ENCODE data around the gene AP2A2.
A peak's percentile ranks its signal among the peaks of the same experiment; 100 is the strongest.

AP2A2 gene

DNA sequence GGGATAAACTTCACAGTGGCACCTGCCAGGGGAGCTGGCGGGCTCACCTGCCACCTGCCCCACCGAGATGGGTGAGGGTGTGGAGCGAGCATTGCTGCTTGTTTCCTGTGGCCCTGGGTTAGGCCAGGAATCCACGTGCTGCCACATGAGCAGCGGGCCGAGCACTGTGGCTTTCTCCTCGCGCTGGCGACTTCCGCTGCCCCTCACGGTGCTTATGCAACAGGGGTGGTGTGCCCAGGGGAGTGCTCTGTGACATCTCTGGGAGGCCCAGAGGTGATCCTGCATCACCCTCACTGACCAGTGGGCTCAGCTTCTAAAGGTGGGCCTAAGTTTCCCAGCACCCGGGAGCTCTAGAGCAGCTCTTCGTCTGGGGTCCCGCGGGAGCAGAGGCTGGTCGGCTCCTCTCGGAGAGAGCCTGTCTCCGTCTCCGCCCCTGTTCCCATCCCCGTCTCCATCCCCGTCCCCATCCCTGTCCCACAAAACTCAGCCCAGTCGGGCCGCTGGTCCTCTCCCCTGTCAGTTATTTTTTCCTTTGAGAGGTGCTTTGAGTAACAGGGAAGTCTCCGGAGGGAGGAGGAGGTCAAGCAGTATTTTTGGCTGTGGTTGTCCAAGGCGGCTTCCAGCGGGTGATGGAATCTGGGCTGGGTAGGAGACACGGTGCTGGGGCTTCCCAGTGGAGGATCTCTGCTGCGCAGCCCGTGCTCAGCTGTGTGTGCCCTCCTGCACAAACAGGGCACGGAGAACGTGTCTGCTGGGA lies 42.5 kb downstream of the AP2A2 start:
- Histone ChIP-seq H3K18ac (ENCODE audit: low read depth in 1 of 2, low read length in 2 of 2) (no peak overlapping the region), H3K9ac (ENCODE audit: low read length) (peak overlapping the region; percentile 15), H3K14ac (ENCODE audit: low read length in 2 of 2) (no peak overlapping the region), H2BK15ac (ENCODE audit: low read depth, poor library complexity, severe bottlenecking) (no peak overlapping the region), H2AK5ac (ENCODE audit: low read length, severe bottlenecking) (no peak overlapping the region), H3K23ac (ENCODE audit: low read length in 2 of 2) (peak overlapping the region in 1 of 2 experiments; percentile 14), H3K4ac (ENCODE audit: low read depth in 1 of 2, low read length in 2 of 2) (no peak overlapping the region), H3K4me3 (ENCODE audit: insufficient read depth in 1 of 2, low read depth in 1 of 2, low read length in 2 of 2) (no peak overlapping the region), H2BK120ac (ENCODE audit: low read depth, low read length) (no peak overlapping the region), H3K4me2 (ENCODE audit: low read length, poor library complexity, severe bottlenecking) (no peak overlapping the region), H3K36me3 (ENCODE audit: control insufficient read depth in 1 of 2, insufficient read depth in 2 of 2, low read depth in 1 of 2, low read length in 2 of 2) (peaks cover 52 to 76% of the 10 kb centered on the region in 2 experiments), H2BK12ac (ENCODE audit: low read length in 2 of 2) (no peak overlapping the region), H3K27me3 (ENCODE audit: control insufficient read depth in 1 of 2, insufficient read depth in 1 of 2, low read length in 2 of 2) (no peaks in the 10 kb centered on the region), H2AFZ (ENCODE audit: low read depth, low read length) (no peak overlapping the region), H3K4me1 (ENCODE audit: control insufficient read depth, insufficient read depth, low read depth, low read length) (peaks cover 4% of the 10 kb centered on the region), H3K79me1 (replicated peaks; ENCODE audit: low read length, poor library complexity, severe bottlenecking) (peaks cover 55% of the 10 kb centered on the region), H3K27ac (ENCODE audit: low read length, poor library complexity, severe bottlenecking) (no peak overlapping the region), H4K8ac (ENCODE audit: low read length) (no peak overlapping the region), H4K91ac (ENCODE audit: low read length) (no peak overlapping the region), H3K9me3 (ENCODE audit: control insufficient read depth, low read length) (no peaks in the 10 kb centered on the region), H2BK5ac (ENCODE audit: low read depth, low read length, poor library complexity, severe bottlenecking) (no peak overlapping the region)
- no peak for DNase-seq
- WGBS, result 96% methylated on average over 23 of the region's 31 CpGs

DNA sequence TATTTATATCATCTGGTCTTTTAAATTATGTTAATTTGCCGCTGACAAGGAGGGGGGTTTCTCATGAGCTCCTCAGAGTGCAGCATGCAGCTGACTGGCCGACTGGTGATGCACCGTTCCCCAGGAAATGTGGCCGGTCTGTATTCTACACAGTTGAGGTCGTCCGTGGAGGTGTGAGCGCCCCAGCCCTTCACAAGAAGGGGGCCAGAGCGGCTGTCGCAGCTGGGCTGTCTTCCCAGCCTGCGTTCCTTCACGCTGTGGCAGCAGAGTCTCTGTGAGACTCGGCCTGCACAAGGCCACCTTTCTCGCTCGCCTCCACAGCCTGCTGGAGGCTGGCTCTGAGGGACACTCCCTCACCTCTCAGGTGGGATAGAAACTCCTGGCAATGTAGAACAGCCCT lies 43.2 kb downstream of the AP2A2 start:
- H3K4me1 ChIP-seq (ENCODE audit: control insufficient read depth, insufficient read depth, low read depth, low read length), result peaks cover 4% of the 10 kb centered on the region
- no peak overlapping the region for H2AK5ac ChIP-seq (ENCODE audit: low read length, severe bottlenecking)
- H3K4me2 ChIP-seq (ENCODE audit: low read length, poor library complexity, severe bottlenecking), result no peak overlapping the region
- H3K4ac ChIP-seq (ENCODE audit: low read depth in 1 of 2, low read length in 2 of 2), result no peak overlapping the region
- H3K4me3 ChIP-seq (ENCODE audit: insufficient read depth in 1 of 2, low read depth in 1 of 2, low read length in 2 of 2), result no peak overlapping the region
- H3K14ac ChIP-seq (ENCODE audit: low read length in 2 of 2), result no peak overlapping the region
- no peak overlapping the region for H2BK120ac ChIP-seq (ENCODE audit: low read depth, low read length)
- no peak overlapping the region for H3K18ac ChIP-seq (ENCODE audit: low read depth in 1 of 2, low read length in 2 of 2)
- H3K36me3 ChIP-seq (ENCODE audit: control insufficient read depth in 1 of 2, insufficient read depth in 2 of 2, low read depth in 1 of 2, low read length in 2 of 2), result peaks cover 53 to 76% of the 10 kb centered on the region in 2 experiments
- no peak overlapping the region for H2BK12ac ChIP-seq (ENCODE audit: low read length in 2 of 2)
- H2BK15ac ChIP-seq (ENCODE audit: low read depth, poor library complexity, severe bottlenecking), result no peak overlapping the region
- DNase-seq, result no peak
- H3K9ac ChIP-seq (ENCODE audit: low read length), result peak overlapping the region; percentile 15
- no peak overlapping the region for H3K27ac ChIP-seq (ENCODE audit: low read length, poor library complexity, severe bottlenecking)
- H2AFZ ChIP-seq (ENCODE audit: low read depth, low read length), result no peak overlapping the region
- no peaks in the 10 kb centered on the region for H3K9me3 ChIP-seq (ENCODE audit: control insufficient read depth, low read length)
- H3K23ac ChIP-seq (ENCODE audit: low read length in 2 of 2), result no peak overlapping the region
- H4K91ac ChIP-seq (ENCODE audit: low read length), result no peak overlapping the region
- 98% methylated on average over 14 of the region's 14 CpGs for WGBS
- no peak overlapping the region for H4K8ac ChIP-seq (ENCODE audit: low read length)
- no peaks in the 10 kb centered on the region for H3K27me3 ChIP-seq (ENCODE audit: control insufficient read depth in 1 of 2, insufficient read depth in 1 of 2, low read length in 2 of 2)
- no peak overlapping the region for H2BK5ac ChIP-seq (ENCODE audit: low read depth, low read length, poor library complexity, severe bottlenecking)
- peaks cover 57% of the 10 kb centered on the region for H3K79me1 ChIP-seq (replicated peaks; ENCODE audit: low read length, poor library complexity, severe bottlenecking)

DNA sequence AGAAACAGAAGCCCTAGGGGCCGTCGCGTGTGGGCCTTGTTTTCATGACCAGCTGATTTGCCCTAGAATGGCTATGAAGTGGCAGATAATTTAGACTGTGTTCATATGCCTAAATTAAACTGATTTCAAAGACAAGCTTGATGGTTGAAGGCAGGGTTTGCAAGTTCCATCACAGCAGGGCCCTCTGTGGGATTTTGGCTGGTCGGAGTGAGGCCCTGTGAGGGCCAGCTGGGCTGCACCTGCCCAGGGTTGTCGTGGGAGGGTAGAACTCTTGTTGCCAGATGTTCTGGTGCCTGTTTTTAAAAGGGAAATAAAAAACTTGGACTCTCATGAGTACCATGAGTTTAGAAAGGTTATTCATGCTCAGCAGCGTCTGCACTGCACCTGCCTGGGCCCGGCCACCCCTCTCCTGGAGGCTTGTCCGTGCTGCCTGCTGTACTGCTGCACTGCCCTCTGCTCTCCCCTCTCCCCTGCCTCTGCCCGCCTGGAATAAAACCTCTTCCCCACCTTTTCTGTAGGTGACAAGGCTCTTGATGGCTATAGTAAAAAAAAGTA lies 44.1 kb downstream of the AP2A2 start:
- no peak overlapping the region for H3K27ac ChIP-seq (ENCODE audit: low read length, poor library complexity, severe bottlenecking)
- peaks cover 4% of the 10 kb centered on the region for H3K4me1 ChIP-seq (ENCODE audit: control insufficient read depth, insufficient read depth, low read depth, low read length)
- H2BK120ac ChIP-seq (ENCODE audit: low read depth, low read length), result no peak overlapping the region
- H2AFZ ChIP-seq (ENCODE audit: low read depth, low read length), result no peak overlapping the region
- H3K4me3 ChIP-seq (ENCODE audit: insufficient read depth in 1 of 2, low read depth in 1 of 2, low read length in 2 of 2), result no peak overlapping the region
- DNase-seq, result no peak
- no peak overlapping the region for H4K8ac ChIP-seq (ENCODE audit: low read length)
- H3K79me1 ChIP-seq (replicated peaks; ENCODE audit: low read length, poor library complexity, severe bottlenecking), result peaks cover 55% of the 10 kb centered on the region
- no peak overlapping the region for H3K14ac ChIP-seq (ENCODE audit: low read length in 2 of 2)
- H3K18ac ChIP-seq (ENCODE audit: low read depth in 1 of 2, low read length in 2 of 2), result no peak overlapping the region
- no peak overlapping the region for H2BK15ac ChIP-seq (ENCODE audit: low read depth, poor library complexity, severe bottlenecking)
- H3K4me2 ChIP-seq (ENCODE audit: low read length, poor library complexity, severe bottlenecking), result no peak overlapping the region
- no peak overlapping the region for H3K9ac ChIP-seq (ENCODE audit: low read length)
- H3K36me3 ChIP-seq (ENCODE audit: control insufficient read depth in 1 of 2, insufficient read depth in 2 of 2, low read depth in 1 of 2, low read length in 2 of 2), result peaks cover 45 to 74% of the 10 kb centered on the region in 2 experiments
- H3K4ac ChIP-seq (ENCODE audit: low read depth in 1 of 2, low read length in 2 of 2), result no peak overlapping the region
- no peaks in the 10 kb centered on the region for H3K27me3 ChIP-seq (ENCODE audit: control insufficient read depth in 1 of 2, insufficient read depth in 1 of 2, low read length in 2 of 2)
- WGBS, result 95% methylated on average over 9 of the region's 9 CpGs
- H2AK5ac ChIP-seq (ENCODE audit: low read length, severe bottlenecking), result no peak overlapping the region
- no peak overlapping the region for H3K23ac ChIP-seq (ENCODE audit: low read length in 2 of 2)
- H4K91ac ChIP-seq (ENCODE audit: low read length), result no peak overlapping the region
- no peak overlapping the region for H2BK12ac ChIP-seq (ENCODE audit: low read length in 2 of 2)
- no peak overlapping the region for H2BK5ac ChIP-seq (ENCODE audit: low read depth, low read length, poor library complexity, severe bottlenecking)
- no peaks in the 10 kb centered on the region for H3K9me3 ChIP-seq (ENCODE audit: control insufficient read depth, low read length)

DNA sequence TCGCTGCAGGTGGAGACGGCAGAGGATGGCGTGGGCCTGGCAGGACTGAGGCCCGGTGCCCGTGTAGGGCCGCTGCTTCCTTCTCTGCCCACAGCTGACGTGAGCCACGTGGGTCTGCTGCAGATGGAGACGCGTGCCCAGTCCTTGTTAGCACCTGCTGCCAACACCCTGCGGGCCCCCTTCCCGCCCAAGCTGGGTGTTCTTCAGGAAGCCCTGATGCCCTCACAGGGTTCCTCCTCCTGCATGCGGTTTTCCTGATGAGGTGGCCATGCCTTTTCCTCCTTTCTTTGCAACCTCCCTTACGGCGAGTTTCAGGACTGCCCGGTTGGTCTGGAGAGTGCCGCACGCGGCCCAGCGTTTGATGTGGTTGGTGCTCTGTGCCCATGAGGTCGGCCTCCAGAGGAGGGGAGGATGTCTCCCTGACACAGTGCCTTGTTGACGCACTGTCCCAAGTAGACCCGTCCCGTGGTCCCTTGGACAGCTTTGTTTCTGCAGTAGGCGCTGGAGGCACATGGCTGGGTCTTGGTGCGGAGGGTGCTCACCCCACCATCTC lies 44.7 kb downstream of the AP2A2 start:
- Histone ChIP-seq H3K4ac (ENCODE audit: low read depth in 1 of 2, low read length in 2 of 2) (no peak overlapping the region), H2AK5ac (ENCODE audit: low read length, severe bottlenecking) (no peak overlapping the region), H3K9ac (ENCODE audit: low read length) (no peak overlapping the region), H3K27me3 (ENCODE audit: control insufficient read depth in 1 of 2, insufficient read depth in 1 of 2, low read length in 2 of 2) (no peaks in the 10 kb centered on the region), H3K79me1 (replicated peaks; ENCODE audit: low read length, poor library complexity, severe bottlenecking) (peaks cover 53% of the 10 kb centered on the region), H3K14ac (ENCODE audit: low read length in 2 of 2) (no peak overlapping the region), H2AFZ (ENCODE audit: low read depth, low read length) (no peak overlapping the region), H4K8ac (ENCODE audit: low read length) (no peak overlapping the region), H3K4me2 (ENCODE audit: low read length, poor library complexity, severe bottlenecking) (no peak overlapping the region), H3K27ac (ENCODE audit: low read length, poor library complexity, severe bottlenecking) (no peak overlapping the region), H2BK5ac (ENCODE audit: low read depth, low read length, poor library complexity, severe bottlenecking) (no peak overlapping the region), H3K4me1 (ENCODE audit: control insufficient read depth, insufficient read depth, low read depth, low read length) (peaks cover 4% of the 10 kb centered on the region), H3K23ac (ENCODE audit: low read length in 2 of 2) (no peak overlapping the region), H2BK12ac (ENCODE audit: low read length in 2 of 2) (no peak overlapping the region), H2BK120ac (ENCODE audit: low read depth, low read length) (no peak overlapping the region), H3K4me3 (ENCODE audit: insufficient read depth in 1 of 2, low read depth in 1 of 2, low read length in 2 of 2) (no peak overlapping the region), H3K18ac (ENCODE audit: low read depth in 1 of 2, low read length in 2 of 2) (no peak overlapping the region), H3K36me3 (ENCODE audit: control insufficient read depth in 1 of 2, insufficient read depth in 2 of 2, low read depth in 1 of 2, low read length in 2 of 2) (peaks cover 50 to 79% of the 10 kb centered on the region in 2 experiments), H3K9me3 (ENCODE audit: control insufficient read depth, low read length) (no peaks in the 10 kb centered on the region), H4K91ac (ENCODE audit: low read length) (no peak overlapping the region), H2BK15ac (ENCODE audit: low read depth, poor library complexity, severe bottlenecking) (no peak overlapping the region)
- DNase-seq, result no peak
- 93% methylated on average over 26 of the region's 26 CpGs for WGBS

All from mesenchymal stem cell (in vitro differentiated cells and primary cell).